IPS-18a (cell line): ENCODE measurements around the gene OPN1MW3.
"Not testable (repeated sequence)": the region's sequence is repeated elsewhere in the genome, so short reads cannot be mapped to it uniquely, and the experiment has no call there.

Experiments used
- H3K27ac ChIP-seq: one replicate; pipeline ENCODE4 v1.5.1; 2013; ENCODE audit warnings: low read length
- H3K27me3 ChIP-seq: one replicate; pipeline ENCODE4 v1.6.1; 2013; ENCODE audit warnings: mild to moderate bottlenecking, low read length; ENCODE audit not compliant: control insufficient read depth, insufficient read depth
- H3K36me3 ChIP-seq: one replicate; pipeline ENCODE4 v1.6.1; 2013; ENCODE audit warnings: low read depth, low read length; ENCODE audit not compliant: control insufficient read depth
- H3K4me1 ChIP-seq: one replicate; pipeline ENCODE4 v1.6.1; 2013; ENCODE audit warnings: low read depth, low read length; ENCODE audit not compliant: control insufficient read depth
- H3K4me3 ChIP-seq: one replicate; pipeline ENCODE4 v1.5.1; 2013; ENCODE audit warnings: low read length
- H3K9ac ChIP-seq: one replicate; pipeline ENCODE4 v1.6.1; 2013; ENCODE audit warnings: mild to moderate bottlenecking, low read length, moderate library complexity
- H3K9me3 ChIP-seq: one replicate; pipeline ENCODE4 v1.6.1; 2013; ENCODE audit warnings: low read depth, low read length; ENCODE audit not compliant: control insufficient read depth

Gene OPN1MW3

DNA sequence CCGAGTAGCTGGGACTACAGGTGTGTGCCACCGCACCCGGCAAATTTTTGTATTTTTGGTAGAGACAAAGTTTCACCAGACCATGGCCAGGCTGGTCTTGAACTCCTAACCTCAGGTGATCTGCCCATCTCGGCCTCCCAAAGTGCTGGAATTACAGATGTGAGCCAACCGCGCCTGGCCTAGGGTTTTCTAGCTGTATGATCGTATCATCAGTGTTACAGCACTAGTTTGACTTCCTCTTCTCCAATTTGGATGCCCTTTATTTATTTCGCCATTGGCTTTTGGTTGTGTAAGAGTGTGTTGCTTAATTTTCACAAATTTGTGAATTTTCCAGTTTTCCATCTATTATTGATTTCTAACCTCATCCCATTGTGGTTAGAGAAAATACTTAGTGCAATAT, 43.4 kb downstream of the OPN1MW3 start:
- Histone ChIP-seq H3K9me3 (peaks cover 4% of the 10 kb centered on the region), H3K27ac (no peak overlapping the region)

GRCh38 chrX:154302998-154303397, 45.6 kb downstream of the OPN1MW3 start:
- H3K9ac ChIP-seq, H3K36me3 ChIP-seq, H3K4me3 ChIP-seq, H3K4me1 ChIP-seq, H3K9me3 ChIP-seq, H3K27ac ChIP-seq, H3K27me3 ChIP-seq: not testable (repeated sequence)

More for the DNA sequence above, 43.4 kb downstream of the OPN1MW3 start:
- Histone ChIP-seq H3K27me3 (no peaks in the 10 kb centered on the region), H3K9ac (no peak overlapping the region), H3K4me3 (no peak overlapping the region), H3K4me1 (no peaks in the 10 kb centered on the region), H3K36me3 (no peaks in the 10 kb centered on the region)

- no peaks in the 10 kb centered on the region for H3K36me3 ChIP-seq
- no peaks in the 10 kb centered on the region for H3K4me1 ChIP-seq
- H3K4me3 ChIP-seq, result no peak overlapping the region
- no peaks in the 10 kb centered on the region for H3K27me3 ChIP-seq
- no peak overlapping the region for H3K27ac ChIP-seq
- H3K9me3 ChIP-seq, result no peaks in the 10 kb centered on the region
- H3K9ac ChIP-seq, result no peak overlapping the region
These were observed 46.1 kb downstream of the OPN1MW3 start for GRCh38 chrX:154303476-154303875.

- H3K9ac ChIP-seq, result no peak overlapping the region
- no peak overlapping the region for H3K27ac ChIP-seq
- H3K9me3 ChIP-seq, result no peaks in the 10 kb centered on the region
- H3K4me3 ChIP-seq, result no peak overlapping the region
- H3K27me3 ChIP-seq, result no peaks in the 10 kb centered on the region
- no peaks in the 10 kb centered on the region for H3K4me1 ChIP-seq
- no peaks in the 10 kb centered on the region for H3K36me3 ChIP-seq
These were observed 47.5 kb downstream of the OPN1MW3 start for GRCh38 chrX:154304846-154305245.

DNA sequence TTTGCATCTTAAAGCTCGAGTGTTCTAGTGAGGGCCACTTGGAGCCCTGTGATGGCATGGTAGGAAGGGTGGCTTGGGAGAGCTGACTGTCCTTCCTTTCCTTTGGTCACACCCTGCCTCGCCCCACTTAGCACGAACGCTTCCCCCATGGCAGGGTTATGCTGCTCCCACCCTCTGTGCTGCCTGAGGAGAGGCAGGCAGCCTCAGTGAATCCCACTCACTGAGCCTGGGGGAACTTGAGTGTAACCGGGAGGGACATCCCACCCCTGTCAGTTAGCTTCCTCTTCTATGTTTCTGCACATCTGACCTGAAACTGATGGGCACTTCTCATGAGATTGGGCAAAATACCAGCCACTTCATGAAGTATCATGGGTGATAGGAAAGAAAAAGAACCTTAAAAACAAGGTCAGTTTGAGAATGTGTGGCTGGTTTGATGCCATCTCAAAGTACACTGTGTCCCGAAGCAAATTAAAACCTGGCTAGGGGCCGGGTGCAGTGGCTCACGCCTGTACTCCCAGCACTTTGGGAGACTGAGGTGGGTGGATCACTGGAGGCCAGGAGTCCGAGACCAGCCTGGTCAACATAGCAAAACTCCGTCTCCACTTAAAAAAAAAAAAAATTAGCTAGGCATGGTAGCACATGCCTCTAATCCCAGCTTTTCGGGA, 48.3 kb downstream of the OPN1MW3 start:
- H3K4me3 ChIP-seq, result no peak overlapping the region
- no peak overlapping the region for H3K27ac ChIP-seq
- no peaks in the 10 kb centered on the region for H3K9me3 ChIP-seq
- no peaks in the 10 kb centered on the region for H3K36me3 ChIP-seq
- H3K27me3 ChIP-seq, result no peaks in the 10 kb centered on the region
- H3K9ac ChIP-seq, result no peak overlapping the region
- no peaks in the 10 kb centered on the region for H3K4me1 ChIP-seq

DNA sequence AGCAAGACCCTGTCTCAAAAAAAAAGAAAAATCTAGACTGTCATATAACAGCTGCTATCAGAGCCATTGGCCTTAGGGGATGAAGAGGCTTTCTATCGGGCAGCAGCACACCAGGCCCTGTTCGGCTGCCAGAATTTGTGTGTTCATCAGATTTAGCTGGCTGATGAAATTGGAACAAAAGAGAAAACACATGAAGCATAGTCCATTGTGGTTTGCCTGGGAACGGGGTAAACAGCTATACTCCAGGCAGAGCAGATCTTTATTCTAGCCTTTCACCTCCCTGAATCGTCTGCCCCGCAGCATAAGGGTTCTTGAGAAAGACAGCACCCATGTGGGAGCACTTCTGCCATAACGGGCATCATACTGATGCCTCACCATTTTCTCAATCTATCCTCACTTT, 49.8 kb downstream of the OPN1MW3 start:
- no peaks in the 10 kb centered on the region for H3K4me1 ChIP-seq
- H3K9ac ChIP-seq, result no peak overlapping the region
- no peaks in the 10 kb centered on the region for H3K36me3 ChIP-seq
- no peak overlapping the region for H3K27ac ChIP-seq
- no peaks in the 10 kb centered on the region for H3K9me3 ChIP-seq
- no peak overlapping the region for H3K4me3 ChIP-seq
- H3K27me3 ChIP-seq, result no peaks in the 10 kb centered on the region

DNA sequence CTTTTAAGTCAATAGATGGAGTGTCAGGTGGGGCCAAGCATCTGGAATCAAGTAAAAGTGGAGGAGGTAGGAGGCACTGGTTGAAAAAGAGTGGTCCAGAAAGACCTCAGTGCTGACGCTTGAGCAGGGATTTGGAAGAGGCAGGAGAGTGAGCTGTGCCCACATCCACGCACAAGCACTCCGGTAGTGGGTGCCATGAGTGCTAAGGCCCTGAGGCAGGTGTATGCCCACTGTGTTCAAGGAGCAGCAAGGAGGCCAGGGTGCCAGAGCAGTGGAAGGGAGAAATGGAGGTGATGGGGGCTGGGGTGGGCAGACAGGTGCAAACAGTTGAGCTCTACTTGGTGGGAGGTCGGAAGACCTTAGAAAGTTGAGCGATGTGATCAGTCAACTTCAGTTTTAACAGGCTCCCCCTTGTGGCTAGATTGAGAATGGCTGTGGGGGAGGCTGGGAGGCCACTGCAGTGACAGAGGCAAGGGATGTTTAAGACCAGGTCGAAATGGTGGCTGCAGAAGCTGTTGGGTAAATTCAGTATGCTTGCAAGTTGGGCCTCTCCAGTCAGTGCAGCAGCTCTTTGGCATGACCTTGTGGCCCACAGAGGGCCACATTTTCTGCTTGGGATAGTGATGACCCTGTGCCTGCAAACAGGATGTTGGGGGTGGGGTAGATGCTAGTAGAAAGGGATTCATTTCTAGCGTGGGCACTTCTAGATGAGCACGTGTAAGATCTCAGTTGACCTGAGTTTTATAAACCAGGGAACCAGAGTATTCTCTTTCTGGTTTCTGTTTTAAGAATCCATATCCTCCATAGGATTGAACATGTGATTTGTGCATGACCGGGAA, 50.9 kb downstream of the OPN1MW3 start:
- Histone ChIP-seq H3K27me3 (no peaks in the 10 kb centered on the region), H3K4me1 (no peaks in the 10 kb centered on the region), H3K9ac (no peak overlapping the region), H3K27ac (no peak overlapping the region), H3K4me3 (no peak overlapping the region), H3K36me3 (no peaks in the 10 kb centered on the region), H3K9me3 (no peaks in the 10 kb centered on the region)

- Histone ChIP-seq H3K9ac (no peak overlapping the region), H3K4me1 (no peaks in the 10 kb centered on the region), H3K27ac (no peak overlapping the region), H3K4me3 (no peak overlapping the region), H3K36me3 (no peaks in the 10 kb centered on the region), H3K9me3 (no peaks in the 10 kb centered on the region), H3K27me3 (no peaks in the 10 kb centered on the region)
These were observed 51.8 kb downstream of the OPN1MW3 start for GRCh38 chrX:154309041-154309775.

- Histone ChIP-seq H3K4me1 (no peaks in the 10 kb centered on the region), H3K27ac (no peak overlapping the region), H3K9me3 (no peaks in the 10 kb centered on the region)
These were observed 53.5 kb downstream of the OPN1MW3 start for GRCh38 chrX:154310616-154311536.

DNA sequence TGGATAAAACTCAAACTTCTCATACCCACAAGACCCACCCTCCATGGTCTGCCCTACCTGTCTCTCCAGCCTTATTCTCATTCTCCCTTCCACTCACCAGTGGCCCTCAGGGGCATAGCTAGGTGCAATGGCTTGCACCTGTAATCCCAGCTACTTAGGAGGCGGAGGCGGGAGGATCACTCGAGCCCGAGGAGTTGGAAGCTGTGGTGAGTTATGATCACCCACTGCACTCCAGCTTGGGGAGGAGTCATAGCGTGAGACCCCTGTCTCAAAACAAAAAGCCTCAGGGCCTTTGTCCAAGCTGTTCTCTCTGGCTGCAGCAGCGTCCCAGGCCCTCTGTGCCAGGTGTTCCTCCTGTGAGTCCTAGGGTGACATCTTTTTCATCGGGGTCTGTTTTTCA, 54.7 kb downstream of the OPN1MW3 start:
- no peak overlapping the region for H3K9ac ChIP-seq
- no peak overlapping the region for H3K4me3 ChIP-seq
- no peaks in the 10 kb centered on the region for H3K36me3 ChIP-seq
- H3K4me1 ChIP-seq, result no peaks in the 10 kb centered on the region
- H3K27ac ChIP-seq, result no peak overlapping the region
- H3K9me3 ChIP-seq, result no peaks in the 10 kb centered on the region
- no peaks in the 10 kb centered on the region for H3K27me3 ChIP-seq

More at GRCh38 chrX:154310616-154311536, 53.5 kb downstream of the OPN1MW3 start:
- H3K27me3 ChIP-seq, result no peaks in the 10 kb centered on the region
- no peak overlapping the region for H3K9ac ChIP-seq
- no peak overlapping the region for H3K4me3 ChIP-seq
- H3K36me3 ChIP-seq, result no peaks in the 10 kb centered on the region

DNA sequence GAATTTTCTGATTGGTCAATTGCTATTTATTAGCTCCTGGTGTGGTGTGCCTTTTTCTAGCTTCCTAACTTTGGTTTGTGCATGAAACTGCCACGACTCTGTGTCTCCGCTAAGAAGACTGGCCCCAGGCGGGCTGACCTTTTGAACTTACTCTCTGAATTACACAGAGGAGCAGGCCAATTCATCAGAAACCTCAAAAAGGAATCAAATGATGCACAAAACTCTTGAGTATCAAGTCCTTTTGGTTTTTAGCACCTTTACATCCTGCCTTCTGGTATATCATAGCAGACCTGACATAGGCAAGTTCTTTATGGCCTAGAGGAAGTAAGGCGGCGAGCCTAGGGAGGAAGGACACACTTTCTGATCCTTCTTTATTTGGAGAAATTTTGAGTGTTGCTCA, 55.8 kb downstream of the OPN1MW3 start:
- no peaks in the 10 kb centered on the region for H3K4me1 ChIP-seq
- no peak overlapping the region for H3K4me3 ChIP-seq
- no peaks in the 10 kb centered on the region for H3K36me3 ChIP-seq
- H3K9me3 ChIP-seq, result no peaks in the 10 kb centered on the region
- H3K27me3 ChIP-seq, result no peaks in the 10 kb centered on the region
- H3K27ac ChIP-seq, result no peak overlapping the region
- no peak overlapping the region for H3K9ac ChIP-seq
